Measurements from ENCODE around the gene PRR35.

GRCh38 chr16:561413-561794, 1.2 kb downstream of the PRR35 start:
- TF ChIP-seq, protein P1, sequence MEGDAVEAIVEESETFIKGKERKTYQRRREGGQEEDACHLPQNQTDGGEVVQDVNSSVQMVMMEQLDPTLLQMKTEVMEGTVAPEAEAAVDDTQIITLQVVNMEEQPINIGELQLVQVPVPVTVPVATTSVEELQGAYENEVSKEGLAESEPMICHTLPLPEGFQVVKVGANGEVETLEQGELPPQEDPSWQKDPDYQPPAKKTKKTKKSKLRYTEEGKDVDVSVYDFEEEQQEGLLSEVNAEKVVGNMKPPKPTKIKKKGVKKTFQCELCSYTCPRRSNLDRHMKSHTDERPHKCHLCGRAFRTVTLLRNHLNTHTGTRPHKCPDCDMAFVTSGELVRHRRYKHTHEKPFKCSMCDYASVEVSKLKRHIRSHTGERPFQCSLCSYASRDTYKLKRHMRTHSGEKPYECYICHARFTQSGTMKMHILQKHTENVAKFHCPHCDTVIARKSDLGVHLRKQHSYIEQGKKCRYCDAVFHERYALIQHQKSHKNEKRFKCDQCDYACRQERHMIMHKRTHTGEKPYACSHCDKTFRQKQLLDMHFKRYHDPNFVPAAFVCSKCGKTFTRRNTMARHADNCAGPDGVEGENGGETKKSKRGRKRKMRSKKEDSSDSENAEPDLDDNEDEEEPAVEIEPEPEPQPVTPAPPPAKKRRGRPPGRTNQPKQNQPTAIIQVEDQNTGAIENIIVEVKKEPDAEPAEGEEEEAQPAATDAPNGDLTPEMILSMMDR (conservative IDR thresholded peaks at IDR 0.05; ENCODE audit: low read depth, low read length), result no peak
- TF ChIP-seq EZH2 (IDR thresholded peaks at IDR 0.05; ENCODE audit: low read length, unreplicated experiment), result no peak
